Measurements from ENCODE around the gene PROCA1. TPM values are rescaled to one million over a fixed set of nuclear protein-coding genes. Genes with fewer than 3 reads are reported as not detected.

PROCA1 gene
- total and polyA plus RNA-seq, 2 of the 13 experiments (the other 11 are each of a cell fraction or from before 2014, with no cell fraction given), result 0.73 to 1.5 TPM

GRCh38 chr17:28750178-28751047 is 38.7 kb upstream of the PROCA1 start (continued):
- TF ChIP-seq ZNF362 (CRISPR knock-in tag; IDR thresholded peaks at IDR 0.05; ENCODE audit: borderline replicate concordance) (no peak), PRMT3 (CRISPR knock-in tag; IDR thresholded peaks at IDR 0.05; ENCODE audit: borderline replicate concordance, low read depth) (no peak), ZNF850 (CRISPR knock-in tag; conservative IDR thresholded peaks at IDR 0.05) (no peak), FOSL1 (CRISPR knock-in tag; IDR thresholded peaks at IDR 0.05; ENCODE audit: borderline replicate concordance) (no peak), MXD1 (CRISPR knock-in tag; IDR thresholded peaks at IDR 0.05) (no peak), ZNF430 (CRISPR knock-in tag; IDR thresholded peaks at IDR 0.05) (no peak; the same call in 1 of the 2 replicates), IKZF1 (IDR thresholded peaks at IDR 0.05) (no peak), ZNF296 (CRISPR knock-in tag; conservative IDR thresholded peaks at IDR 0.05) (no peak), HNRNPUL1 (IDR thresholded peaks at IDR 0.05; ENCODE audit: low read depth, low read length) (no peak), ARHGAP35 (CRISPR knock-in tag; IDR thresholded peaks at IDR 0.05; ENCODE audit: borderline replicate concordance) (no peak), ETV5 (CRISPR knock-in tag; IDR thresholded peaks at IDR 0.05; ENCODE audit: borderline replicate concordance) (no peak), PAXIP1 (CRISPR knock-in tag; conservative IDR thresholded peaks at IDR 0.05) (no peak), ZBTB21 (CRISPR knock-in tag; IDR thresholded peaks at IDR 0.05) (no peak), ZNF432 (CRISPR knock-in tag; IDR thresholded peaks at IDR 0.05; ENCODE audit: borderline replicate concordance) (no peak), ZNF749 (CRISPR knock-in tag; IDR thresholded peaks at IDR 0.05; ENCODE audit: borderline replicate concordance) (no peak), ESRRA (CRISPR knock-in tag; IDR thresholded peaks at IDR 0.05; ENCODE audit: low read depth) (no peak), SKIL (CRISPR knock-in tag; IDR thresholded peaks at IDR 0.05; ENCODE audit: borderline replicate concordance) (no peak), KLF13 (CRISPR knock-in tag; IDR thresholded peaks at IDR 0.05) (no peak), ZNF883 (CRISPR knock-in tag; IDR thresholded peaks at IDR 0.05; ENCODE audit: not compliant biosample characterization) (no peak), ZNF605 (CRISPR knock-in tag; IDR thresholded peaks at IDR 0.05) (peak; percentile 39; the same call in 1 of the 2 replicates), ZMYM3 (CRISPR knock-in tag; IDR thresholded peaks at IDR 0.05) (no peak), CENPX (CRISPR knock-in tag; IDR thresholded peaks at IDR 0.05) (no peak)

Measured in HepG2 (cell line).